Activated CD8-positive, alpha-beta T cell treated with anti-CD3 and anti-CD28 coated beads for 36 hours (primary cell): Measurements from ENCODE around the gene LGALS3. TPM values are rescaled to one million over a fixed set of nuclear protein-coding genes. Genes with fewer than 3 reads are reported as not detected.

Experiments used
- ATAC-seq: fragments of 200-7000 bp; cut with Tn5 transposase; one replicate; pipeline ENCODE4 v1.10.0; 2021; ENCODE audit warnings: mild to moderate bottlenecking, moderate library complexity
- CTCF ChIA-PET: fragments of 350-600 bp; sonication (Branson Sonifier 250); formaldehyde crosslinking; loops from one replicate; lab custom pipeline; 2021; ENCODE audit warnings: antibody characterized with exemption; lab: Charles Lee
- POLR2A ChIA-PET: fragments of 350-600 bp; sonication (Branson Sonifier 250); formaldehyde crosslinking; loops from one replicate; lab custom pipeline; 2021; ENCODE audit warnings: antibody characterized with exemption; lab: Charles Lee
- DNase-seq: peaks from one replicate; pipeline ENCODE4 v3.0.0-alpha.2; 2020
- H3K27ac Mint-ChIP-seq: one replicate; pipeline ENCODE4 v1.8.0; 2021; ENCODE audit warnings: mild to moderate bottlenecking, mixed read lengths
- H3K27me3 Mint-ChIP-seq: one replicate; pipeline ENCODE4 v1.8.0; 2021; ENCODE audit warnings: mixed read lengths
- H3K36me3 Mint-ChIP-seq: one replicate; pipeline ENCODE4 v1.8.0; 2021; ENCODE audit warnings: low read depth, mixed read lengths
- H3K4me1 Mint-ChIP-seq: one replicate; pipeline ENCODE4 v1.8.0; 2021; ENCODE audit warnings: low read depth, mixed read lengths
- H3K4me3 Mint-ChIP-seq: one replicate; pipeline ENCODE4 v1.8.0; 2021; ENCODE audit warnings: mild to moderate bottlenecking, moderate library complexity, mixed read lengths
- H3K9me3 Mint-ChIP-seq: one replicate; pipeline ENCODE4 v1.8.0; 2021; ENCODE audit warnings: mixed read lengths
- CTCF ChIP-seq: fragments of 200-600 bp; IDR thresholded peaks from one replicate; pipeline ENCODE4 v1.8.0; 2022; ENCODE audit warnings: antibody characterized with exemption, mild to moderate bottlenecking
- intact Hi-C: fragments of 100-400 bp; cut with micrococcal nuclease; formaldehyde crosslinking; loops from one replicate; pipeline ENCODE4 v1.10.0; 2022
- total RNA-seq, 2 experiments: library from RNA; stranded (reverse); gene quantifications; one replicate each; pipeline ENCODE4 v1.2.3, GENCODE V29; 2021

Gene LGALS3
- total RNA-seq, 2 experiments from 2014 or later: 4.5 to 6.0 TPM

- Mint-ChIP-seq H3K27me3 (peaks cover 27% of the 10 kb centered on the region), H3K4me3 (no peak overlapping the region), H3K27ac (no peak overlapping the region), H3K9me3 (no peaks in the 10 kb centered on the region), H3K36me3 (no peaks in the 10 kb centered on the region), H3K4me1 (peaks cover 10% of the 10 kb centered on the region)
- no peak for TF ChIP-seq CTCF
- ATAC-seq: no peak
- intact Hi-C loops: no loop called here
- CTCF ChIA-PET: no interaction called here
- no peak for DNase-seq
- POLR2A ChIA-PET: interaction anchor here (1.1 kb wide), 1 partner anchor 74 kb away, joined by 3 read pairs; the partner anchor contains the start of gene MAPK1IP1L
These were observed 3.0 kb upstream of the LGALS3 start for GRCh38 chr14:55126034-55126433.

- CTCF ChIA-PET: no interaction called here
- DNase-seq: no peak
- H3K4me3 Mint-ChIP-seq: no peak overlapping the region
- H3K4me1 Mint-ChIP-seq: peaks cover 10% of the 10 kb centered on the region
- TF ChIP-seq CTCF: no peak
- intact Hi-C loops: no loop called here
- H3K9me3 Mint-ChIP-seq: no peaks in the 10 kb centered on the region
- H3K27ac Mint-ChIP-seq: no peak overlapping the region
- ATAC-seq: no peak
- H3K36me3 Mint-ChIP-seq: no peaks in the 10 kb centered on the region
- peaks cover 33% of the 10 kb centered on the region for H3K27me3 Mint-ChIP-seq
- POLR2A ChIA-PET: interaction anchor here (1.1 to 1.7 kb wide), 2 partner anchors 29 to 75 kb away, joined by 3 to 7 read pairs; partner anchors contain the start of gene MAPK1IP1L
These were observed 2.1 kb upstream of the LGALS3 start for GRCh38 chr14:55126932-55127459.

GRCh38 chr14:55127460-55127951 lies 1.5 kb upstream of the LGALS3 start:
- ChIA-PET CTCF (interaction anchor here (1.1 kb wide), 1 partner anchor 9 kb away, joined by 3 read pairs; no protein-coding TSS in a partner anchor), POLR2A (interaction anchor here (1.7 kb wide), 1 partner anchor 29 kb away, joined by 7 read pairs; no protein-coding TSS in a partner anchor)
- H3K4me1 Mint-ChIP-seq: peaks cover 10% of the 10 kb centered on the region
- ATAC-seq (no peak), DNase-seq (no peak)
- TF ChIP-seq CTCF: no peak
- no peak overlapping the region for H3K27ac Mint-ChIP-seq
- intact Hi-C loops: no loop called here
- H3K4me3 Mint-ChIP-seq: no peak overlapping the region
- H3K36me3 Mint-ChIP-seq: no peaks in the 10 kb centered on the region
- H3K27me3 Mint-ChIP-seq: peaks cover 33% of the 10 kb centered on the region
- no peaks in the 10 kb centered on the region for H3K9me3 Mint-ChIP-seq

GRCh38 chr14:55128386-55129085 lies 516 bp upstream of the LGALS3 start:
- ATAC-seq: no peak
- Mint-ChIP-seq H3K9me3 (no peaks in the 10 kb centered on the region), H3K27me3 (peaks cover 33% of the 10 kb centered on the region), H3K27ac (no peak overlapping the region), H3K36me3 (no peaks in the 10 kb centered on the region), H3K4me1 (peaks cover 10% of the 10 kb centered on the region), H3K4me3 (peak overlapping the region; percentile 60)
- no peak for DNase-seq
- TF ChIP-seq CTCF: no peak
- intact Hi-C loops: no loop called here
- ChIA-PET CTCF (interaction anchor here (1.1 to 1.8 kb wide), 3 partner anchors 10 to 39 kb away, joined by 3 to 5 read pairs (median 5); no protein-coding TSS in a partner anchor), POLR2A (interaction anchor here (0.9 to 2.2 kb wide), 3 partner anchors 25 to 77 kb away, joined by 3 to 7 read pairs (median 6); partner anchors contain the start of gene MAPK1IP1L)
